ENCODE data around the gene TSEN2. TPM values are rescaled to one million over a fixed set of nuclear protein-coding genes. Genes with fewer than 3 reads are reported as not detected.

TSEN2 gene
- total RNA-seq, 1 experiment from 2014 or later, result 26.8 TPM

DNA sequence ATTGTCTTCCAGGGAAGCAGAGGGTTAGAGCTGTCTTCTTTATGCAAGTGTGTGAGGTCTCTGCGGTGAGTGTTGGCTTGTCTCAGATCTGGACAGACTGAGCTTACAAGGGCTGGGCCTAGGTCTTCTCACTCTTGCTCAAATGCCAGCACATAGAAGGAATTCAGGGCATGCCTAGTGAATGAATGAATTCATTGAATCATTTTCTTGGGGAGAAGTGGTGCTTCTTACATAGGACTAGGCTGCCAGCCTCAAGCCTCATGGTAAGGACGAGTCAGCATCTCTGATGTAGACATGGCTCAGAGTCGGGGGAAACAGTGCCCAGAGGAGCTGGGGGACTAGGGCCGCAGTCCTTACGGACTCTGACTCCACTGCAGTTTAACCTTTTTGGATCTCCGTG lies 89.9 kb downstream of the TSEN2 start:
- DNase-seq, result no peak
- Histone ChIP-seq H3K27me3 (ENCODE audit: insufficient read depth, low read depth) (no peaks in the 10 kb centered on the region), H3K9me2 (ENCODE audit: insufficient read depth) (no peaks in the 10 kb centered on the region), H2AFZ (no peak overlapping the region), H3K4me2 (no peak overlapping the region), H3K4me3 (no peak overlapping the region), H3F3A (ENCODE audit: insufficient read depth, low read depth) (no peaks in the 10 kb centered on the region), H3K79me2 (ENCODE audit: low read depth) (no peaks in the 10 kb centered on the region), H3K9me3 (ENCODE audit: insufficient read depth, low read depth) (no peaks in the 10 kb centered on the region), H3K27ac (no peak overlapping the region), H3K4me1 (replicated peaks; ENCODE audit: insufficient read depth) (no peaks in the 10 kb centered on the region), H3K36me3 (ENCODE audit: low read depth) (peaks cover 41% of the 10 kb centered on the region), H4K20me1 (ENCODE audit: insufficient read depth) (no peaks in the 10 kb centered on the region; the same call in 1 of the 2 replicates)
- ChIA-PET CTCF (interaction anchor here (0.6 kb wide), 1 partner anchor 39 kb away, joined by 7 read pairs; no protein-coding TSS in a partner anchor), POLR2A (ENCODE audit: unreplicated experiment) (no interaction called here)
- no TSS peak for BruUV-seq (replicated peaks)
- TF ChIP-seq EZH2 (IDR thresholded peaks at IDR 0.05; ENCODE audit: low read depth), result no peak
- TF ChIP-seq, protein P1, sequence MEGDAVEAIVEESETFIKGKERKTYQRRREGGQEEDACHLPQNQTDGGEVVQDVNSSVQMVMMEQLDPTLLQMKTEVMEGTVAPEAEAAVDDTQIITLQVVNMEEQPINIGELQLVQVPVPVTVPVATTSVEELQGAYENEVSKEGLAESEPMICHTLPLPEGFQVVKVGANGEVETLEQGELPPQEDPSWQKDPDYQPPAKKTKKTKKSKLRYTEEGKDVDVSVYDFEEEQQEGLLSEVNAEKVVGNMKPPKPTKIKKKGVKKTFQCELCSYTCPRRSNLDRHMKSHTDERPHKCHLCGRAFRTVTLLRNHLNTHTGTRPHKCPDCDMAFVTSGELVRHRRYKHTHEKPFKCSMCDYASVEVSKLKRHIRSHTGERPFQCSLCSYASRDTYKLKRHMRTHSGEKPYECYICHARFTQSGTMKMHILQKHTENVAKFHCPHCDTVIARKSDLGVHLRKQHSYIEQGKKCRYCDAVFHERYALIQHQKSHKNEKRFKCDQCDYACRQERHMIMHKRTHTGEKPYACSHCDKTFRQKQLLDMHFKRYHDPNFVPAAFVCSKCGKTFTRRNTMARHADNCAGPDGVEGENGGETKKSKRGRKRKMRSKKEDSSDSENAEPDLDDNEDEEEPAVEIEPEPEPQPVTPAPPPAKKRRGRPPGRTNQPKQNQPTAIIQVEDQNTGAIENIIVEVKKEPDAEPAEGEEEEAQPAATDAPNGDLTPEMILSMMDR (conservative IDR thresholded peaks at IDR 0.05), result no peak
- intact Hi-C loops (cut with micrococcal nuclease; ENCODE audit: unreplicated experiment), result no loop called here

DNA sequence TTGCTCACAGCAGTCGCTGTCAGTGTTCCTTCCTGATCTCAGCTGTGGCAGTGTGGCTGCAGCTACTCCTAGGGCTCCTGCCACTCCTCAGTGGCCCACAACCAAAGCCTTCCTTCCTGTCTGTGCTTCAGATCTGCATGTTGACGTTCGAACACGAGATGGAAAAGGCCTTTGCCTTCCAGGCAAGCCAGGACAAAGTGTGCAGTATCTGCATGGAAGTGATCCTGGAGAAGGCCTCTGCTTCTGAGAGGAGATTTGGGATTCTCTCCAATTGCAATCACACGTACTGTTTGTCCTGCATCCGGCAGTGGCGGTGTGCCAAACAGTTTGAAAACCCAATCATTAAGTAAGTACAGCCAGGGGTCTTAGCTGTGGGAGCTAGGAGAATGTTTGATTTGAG lies 90.4 kb downstream of the TSEN2 start:
- Histone ChIP-seq H3K4me3 (no peak overlapping the region), H3K27ac (no peak overlapping the region), H3K4me2 (no peak overlapping the region), H4K20me1 (ENCODE audit: insufficient read depth) (no peaks in the 10 kb centered on the region; the same call in 1 of the 2 replicates), H3K9me2 (ENCODE audit: insufficient read depth) (no peaks in the 10 kb centered on the region), H3K79me2 (ENCODE audit: low read depth) (no peaks in the 10 kb centered on the region), H3K9me3 (ENCODE audit: insufficient read depth, low read depth) (no peaks in the 10 kb centered on the region), H3K4me1 (replicated peaks; ENCODE audit: insufficient read depth) (no peaks in the 10 kb centered on the region), H3K27me3 (ENCODE audit: insufficient read depth, low read depth) (no peaks in the 10 kb centered on the region), H2AFZ (no peak overlapping the region), H3K36me3 (ENCODE audit: low read depth) (peaks cover 37% of the 10 kb centered on the region), H3F3A (ENCODE audit: insufficient read depth, low read depth) (no peaks in the 10 kb centered on the region)
- CTCF ChIA-PET, result interaction anchor here (0.6 kb wide), 1 partner anchor 40 kb away, joined by 7 read pairs; no protein-coding TSS in a partner anchor
- TF ChIP-seq, protein P1 (conservative IDR thresholded peaks at IDR 0.05), result no peak
- TF ChIP-seq EZH2 (IDR thresholded peaks at IDR 0.05; ENCODE audit: low read depth), result no peak
- intact Hi-C loops (cut with micrococcal nuclease; ENCODE audit: unreplicated experiment), result no loop called here
- no peak for DNase-seq
- no TSS peak for BruUV-seq (replicated peaks)
- POLR2A ChIA-PET (ENCODE audit: unreplicated experiment), result no interaction called here

DNA sequence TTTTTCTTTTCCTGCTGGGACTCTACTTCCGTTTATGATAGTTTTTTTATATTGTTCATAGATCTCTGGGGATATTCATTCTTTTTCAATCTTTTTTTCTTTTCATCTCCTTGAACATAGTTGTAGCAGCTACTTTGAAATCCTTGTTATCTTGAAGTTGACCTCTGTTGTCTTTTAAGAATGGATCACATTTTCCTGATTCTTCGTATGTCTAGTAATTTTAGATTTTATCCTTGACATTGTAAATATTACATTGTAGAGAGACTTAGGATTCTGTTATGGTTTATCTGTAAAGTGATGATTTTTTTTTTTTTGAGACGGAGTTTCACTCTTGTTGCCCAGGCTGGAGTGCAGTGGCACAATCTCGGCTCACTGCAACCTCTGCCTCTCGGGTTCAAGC lies 93.1 kb downstream of the TSEN2 start:
- no peak overlapping the region for H2AFZ ChIP-seq
- ChIA-PET CTCF (no interaction called here), POLR2A (ENCODE audit: unreplicated experiment) (no interaction called here)
- H4K20me1 ChIP-seq (ENCODE audit: insufficient read depth), result peaks cover 4% of the 10 kb centered on the region
- no peak for TF ChIP-seq EZH2 (IDR thresholded peaks at IDR 0.05; ENCODE audit: low read depth)
- TF ChIP-seq, protein P1 (conservative IDR thresholded peaks at IDR 0.05), result no peak
- intact Hi-C loops (cut with micrococcal nuclease; ENCODE audit: unreplicated experiment), result no loop called here
- no peaks in the 10 kb centered on the region for H3K4me1 ChIP-seq (replicated peaks; ENCODE audit: insufficient read depth)
- no peaks in the 10 kb centered on the region for H3K27me3 ChIP-seq (ENCODE audit: insufficient read depth, low read depth)
- H3K27ac ChIP-seq, result no peak overlapping the region
- peaks cover 21% of the 10 kb centered on the region for H3K36me3 ChIP-seq (ENCODE audit: low read depth)
- H3K9me3 ChIP-seq (ENCODE audit: insufficient read depth, low read depth), result no peaks in the 10 kb centered on the region
- H3F3A ChIP-seq (ENCODE audit: insufficient read depth, low read depth), result peaks cover 6% of the 10 kb centered on the region; the same call in 1 of the 2 replicates
- H3K79me2 ChIP-seq (ENCODE audit: low read depth), result no peaks in the 10 kb centered on the region
- BruUV-seq (replicated peaks), result no TSS peak
- no peak for DNase-seq
- no peaks in the 10 kb centered on the region for H3K9me2 ChIP-seq (ENCODE audit: insufficient read depth)
- no peak overlapping the region for H3K4me3 ChIP-seq
- H3K4me2 ChIP-seq, result no peak overlapping the region
